ENCODE results near the gene PSMA6. TPM values are rescaled to one million over a fixed set of nuclear protein-coding genes. Genes with fewer than 3 reads are reported as not detected.
A peak's percentile ranks its signal among the peaks of the same experiment; 100 is the strongest.

The PSMA6 gene
- 100 to 1,000 TPM in 1 of 5 donors, 10 to 100 TPM in 4; 93.6 to 109 (median 96.9) TPM for total RNA-seq
- total RNA-seq (2013) = 129 TPM
- total RNA-seq = 10.2 to 25.5 (median 15.5) reads per million in 29 experiments

DNA sequence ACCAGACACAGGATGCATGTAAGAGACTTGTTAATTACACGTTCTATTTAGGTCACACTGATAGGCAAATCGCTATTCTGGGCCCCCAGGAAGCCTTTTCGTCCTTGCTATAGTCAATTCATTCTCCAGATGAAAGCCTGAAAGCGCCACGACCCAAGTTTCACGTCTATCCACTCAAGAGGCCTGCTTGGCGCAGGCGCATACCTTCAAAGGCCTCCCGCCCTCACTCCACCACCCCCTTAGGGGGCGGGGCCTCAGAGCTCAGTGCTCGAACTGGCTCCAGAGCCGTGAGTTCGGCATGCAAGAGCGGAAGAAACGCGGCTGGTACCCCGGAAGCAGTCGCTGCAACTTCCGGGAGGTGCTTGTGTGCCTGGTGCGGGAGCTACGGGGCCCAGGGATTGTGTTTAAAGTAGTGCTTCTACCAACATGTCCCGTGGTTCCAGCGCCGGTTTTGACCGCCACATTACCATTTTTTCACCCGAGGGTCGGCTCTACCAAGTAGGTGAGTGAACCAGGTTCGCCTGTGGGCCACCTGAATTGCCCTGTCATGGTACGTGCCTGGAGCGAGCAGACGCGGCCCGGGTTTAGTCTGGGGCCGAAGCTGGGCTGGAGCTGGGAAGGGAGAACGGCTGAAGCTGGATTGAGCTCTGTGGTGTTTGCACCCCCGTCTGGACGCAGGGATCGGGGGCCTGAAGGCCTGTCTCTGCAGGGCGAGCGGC lies at the start of gene PSMA6:
TSS of gene PSMA6 (plus strand) at position 332 of the 719 bp plus-strand sequence. CDS start at position 427, 95 bp downstream.
- Histone ChIP-seq H3K4me3 (ENCODE audit: control insufficient read depth in 1 of 2, extremely low read depth in 1 of 2, low read length in 1 of 2) (peak within 1 kb of the TSS; percentile 83 to 98), H3K4me1 (ENCODE audit: control insufficient read depth in 1 of 2, extremely low read depth in 1 of 2, insufficient read depth in 2 of 2, low read length in 2 of 2) (peaks cover 26 to 38% of the 10 kb centered on the region in 2 experiments), H3K9me3 (no peaks in the 10 kb centered on the region), H3K27me3 (replicated peaks in 1 of 2; ENCODE audit: control insufficient read depth in 2 of 2, extremely low read depth in 1 of 2, insufficient read depth in 2 of 2, low read length in 1 of 2) (no peaks in the 10 kb centered on the region), H3K36me3 (ENCODE audit: control insufficient read depth in 2 of 2, extremely low read depth in 1 of 2, insufficient read depth in 1 of 2, low read length in 1 of 2) (no peaks in the 10 kb centered on the region), H3K27ac (ENCODE audit: low read length) (peak within 1 kb of the TSS; percentile 88)
- Mint-ChIP-seq H3K36me3 (peaks cover 6% of the 10 kb centered on the region), H3K27me3 (no peaks in the 10 kb centered on the region), H3K27ac (peak within 1 kb of the TSS; percentile 97 to 98), H3K4me1 (peaks cover 44 to 52% (median 52%) of the 10 kb centered on the region in 3 donors), H3K9me3 (no peaks in the 10 kb centered on the region), H3K4me3 (peak within 1 kb of the TSS; percentile 99)
- POLR2A ChIA-PET = interaction anchor here (0.5 to 1.9 kb wide), 25 partner anchors 8 to 754 kb away, joined by 3 to 49 read pairs (median 5); partner anchors contain the start of genes NFKBIA (in 2 of the 2), FAM177A1 (in 1 of the 2) and PPP2R3C (in 1 of the 2)
- peak; percentile 97 to 100 (median 99) for DNase-seq
- ATAC-seq (replicated peaks in 1 of 4) = peak; percentile 94 to 98 (median 96)
- CTCF ChIA-PET = interaction anchor here (0.6 to 2.5 kb wide), 15 partner anchors 9 to 400 kb away, joined by 3 to 37 read pairs (median 5); partner anchors contain the start of gene NFKBIA (in 1 of the 2)
- WGBS (ENCODE audit: insufficient coverage) = under 1% methylated on average over 38 of the region's 40 CpGs

DNA sequence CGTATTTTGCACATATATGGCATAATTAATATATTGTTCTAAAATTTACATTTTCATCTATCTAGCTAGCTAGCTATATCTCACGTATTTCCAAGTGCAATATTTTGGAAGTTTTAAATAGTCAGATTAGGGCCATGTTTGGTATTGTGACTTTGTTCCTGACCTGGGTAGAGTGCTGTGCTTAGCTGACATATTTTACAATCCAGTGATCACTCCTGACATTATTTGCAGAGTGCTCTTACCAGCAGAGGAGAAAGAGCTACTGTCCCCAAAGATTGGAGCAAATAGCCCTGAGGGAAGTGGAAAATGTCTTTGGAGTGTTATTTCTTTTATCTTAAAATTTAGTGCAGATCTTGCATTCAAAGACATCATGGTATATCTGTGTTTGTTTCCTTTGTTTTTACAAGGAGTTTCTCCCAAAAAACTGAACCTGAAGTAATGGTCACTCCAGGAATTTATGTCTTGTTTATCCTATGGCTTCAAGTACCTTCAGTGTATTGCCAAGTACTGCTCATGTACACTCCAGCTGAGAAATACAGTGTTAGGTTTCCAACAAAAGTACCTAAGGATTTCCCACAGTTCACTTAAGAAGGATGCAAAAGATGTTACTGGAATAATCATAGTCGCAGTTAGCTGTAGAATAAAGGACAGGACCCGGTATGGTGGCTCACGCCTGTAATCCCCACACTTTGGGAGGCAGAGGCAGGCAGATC lies 49.4 kb upstream of the PSMA6 start:
- ATAC-seq (replicated peaks in 1 of 4) (no peak), DNase-seq (no peak)
- Histone ChIP-seq H3K27me3 (replicated peaks in 1 of 2; ENCODE audit: control insufficient read depth in 2 of 2, extremely low read depth in 1 of 2, insufficient read depth in 2 of 2, low read length in 1 of 2) (no peaks in the 10 kb centered on the region), H3K4me3 (ENCODE audit: control insufficient read depth in 1 of 2, extremely low read depth in 1 of 2, low read length in 1 of 2) (no peak overlapping the region), H3K9me3 (no peaks in the 10 kb centered on the region), H3K27ac (ENCODE audit: low read length) (no peak overlapping the region), H3K36me3 (ENCODE audit: control insufficient read depth in 2 of 2, extremely low read depth in 1 of 2, insufficient read depth in 1 of 2, low read length in 1 of 2) (peaks cover 0 to 4% of the 10 kb centered on the region in 2 donors), H3K4me1 (ENCODE audit: control insufficient read depth in 1 of 2, extremely low read depth in 1 of 2, insufficient read depth in 2 of 2, low read length in 2 of 2) (no peaks in the 10 kb centered on the region)
- Mint-ChIP-seq H3K9me3 (no peaks in the 10 kb centered on the region), H3K4me1 (peaks cover 11 to 19% (median 18%) of the 10 kb centered on the region in 3 donors), H3K4me3 (no peak overlapping the region), H3K27ac (no peak overlapping the region), H3K27me3 (no peaks in the 10 kb centered on the region), H3K36me3 (peaks cover 19% of the 10 kb centered on the region)
- CTCF ChIA-PET = interaction anchor here in 1 of 2 donors (0.6 to 0.8 kb wide), 2 partner anchors 12 to 522 kb away, joined by 3 read pairs; no protein-coding TSS in a partner anchor
- no CpG with 5 or more reads among the region's 5 CpGs for WGBS (ENCODE audit: insufficient coverage)
- POLR2A ChIA-PET = interaction anchor here in 1 of 2 donors (0.6 to 1.2 kb wide), 2 partner anchors 16 to 30 kb away, joined by 3 read pairs; no protein-coding TSS in a partner anchor

DNA sequence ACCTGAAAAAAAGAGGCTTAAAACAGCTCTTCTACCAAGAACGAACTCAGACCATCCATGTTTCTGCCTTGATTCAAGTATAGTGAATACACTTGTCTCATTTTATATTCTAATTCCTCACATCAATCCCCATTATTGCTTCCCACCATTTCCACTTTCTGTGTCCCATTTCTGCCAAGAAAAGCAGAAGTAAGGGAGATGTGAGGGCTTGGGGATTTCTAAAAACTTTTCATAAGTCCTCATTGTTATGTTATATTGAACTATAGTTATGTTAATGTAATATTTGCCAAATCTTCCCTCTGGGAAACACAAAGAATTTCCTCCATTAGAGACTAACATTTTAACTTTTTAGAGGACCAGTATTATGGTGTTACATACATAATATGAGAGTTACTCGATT lies 48.2 kb upstream of the PSMA6 start:
- POLR2A ChIA-PET = no interaction called here

DNA sequence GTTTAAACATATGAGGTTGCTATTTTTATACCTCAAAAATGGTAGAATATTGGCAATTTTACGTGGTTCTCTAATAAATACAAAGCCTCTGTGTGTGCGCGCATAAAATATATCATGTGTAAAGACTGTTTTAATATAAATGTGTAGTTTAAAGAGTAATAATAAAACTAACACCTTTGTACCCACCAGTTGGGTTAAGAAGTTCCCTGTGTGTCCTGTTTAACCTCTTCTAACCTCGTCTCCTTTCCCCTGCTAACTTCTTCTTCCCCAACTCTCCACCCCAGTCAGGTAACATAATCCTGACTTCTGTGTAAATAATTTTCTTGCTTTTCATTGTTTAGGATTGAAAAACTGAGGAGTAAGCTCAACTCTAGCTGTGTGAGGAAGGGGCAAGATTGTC lies 47.6 kb upstream of the PSMA6 start:
- H3K4me1 Mint-ChIP-seq = peaks cover 10 to 18% (median 17%) of the 10 kb centered on the region in 3 donors
- POLR2A ChIA-PET = interaction anchor here in 1 of 2 donors (0.5 kb wide), 1 partner anchor 51 kb away, joined by 3 read pairs; no protein-coding TSS in a partner anchor
- Histone ChIP-seq H3K27ac (ENCODE audit: low read length) (no peak overlapping the region), H3K9me3 (no peaks in the 10 kb centered on the region), H3K36me3 (ENCODE audit: control insufficient read depth in 2 of 2, extremely low read depth in 1 of 2, insufficient read depth in 1 of 2, low read length in 1 of 2) (peaks cover 0 to 4% of the 10 kb centered on the region in 2 donors), H3K4me3 (ENCODE audit: control insufficient read depth in 1 of 2, extremely low read depth in 1 of 2, low read length in 1 of 2) (no peak overlapping the region), H3K27me3 (replicated peaks in 1 of 2; ENCODE audit: control insufficient read depth in 2 of 2, extremely low read depth in 1 of 2, insufficient read depth in 2 of 2, low read length in 1 of 2) (no peaks in the 10 kb centered on the region), H3K4me1 (ENCODE audit: control insufficient read depth in 1 of 2, extremely low read depth in 1 of 2, insufficient read depth in 2 of 2, low read length in 2 of 2) (no peaks in the 10 kb centered on the region)
- no CpG with 5 or more reads among the region's 4 CpGs for WGBS (ENCODE audit: insufficient coverage)
- DNase-seq (no peak), ATAC-seq (replicated peaks in 1 of 4) (no peak)
- H3K27ac Mint-ChIP-seq = no peak overlapping the region
- peaks cover 20% of the 10 kb centered on the region for H3K36me3 Mint-ChIP-seq
- CTCF ChIA-PET = interaction anchor here (0.6 to 1.0 kb wide), 2 partner anchors 15 to 93 kb away, joined by 3 to 4 read pairs; no protein-coding TSS in a partner anchor
- no peaks in the 10 kb centered on the region for H3K9me3 Mint-ChIP-seq
- H3K4me3 Mint-ChIP-seq = no peak overlapping the region
- H3K27me3 Mint-ChIP-seq = no peaks in the 10 kb centered on the region

More for the DNA sequence above, 48.2 kb upstream of the PSMA6 start:
- Histone ChIP-seq H3K9me3 (no peaks in the 10 kb centered on the region), H3K27ac (ENCODE audit: low read length) (no peak overlapping the region), H3K4me1 (ENCODE audit: control insufficient read depth in 1 of 2, extremely low read depth in 1 of 2, insufficient read depth in 2 of 2, low read length in 2 of 2) (no peaks in the 10 kb centered on the region), H3K27me3 (replicated peaks in 1 of 2; ENCODE audit: control insufficient read depth in 2 of 2, extremely low read depth in 1 of 2, insufficient read depth in 2 of 2, low read length in 1 of 2) (no peaks in the 10 kb centered on the region), H3K4me3 (ENCODE audit: control insufficient read depth in 1 of 2, extremely low read depth in 1 of 2, low read length in 1 of 2) (no peak overlapping the region), H3K36me3 (ENCODE audit: control insufficient read depth in 2 of 2, extremely low read depth in 1 of 2, insufficient read depth in 1 of 2, low read length in 1 of 2) (peaks cover 0 to 4% of the 10 kb centered on the region in 2 donors)
- Mint-ChIP-seq H3K36me3 (peaks cover 21% of the 10 kb centered on the region), H3K27me3 (no peaks in the 10 kb centered on the region), H3K4me1 (peaks cover 11 to 19% (median 18%) of the 10 kb centered on the region in 3 donors), H3K27ac (no peak overlapping the region), H3K9me3 (no peaks in the 10 kb centered on the region), H3K4me3 (no peak overlapping the region)
- CTCF ChIA-PET = no interaction called here
- DNase-seq (no peak), ATAC-seq (replicated peaks in 1 of 4) (no peak)
- no CpG with 5 or more reads among the region's 2 CpGs for WGBS (ENCODE audit: insufficient coverage)

DNA sequence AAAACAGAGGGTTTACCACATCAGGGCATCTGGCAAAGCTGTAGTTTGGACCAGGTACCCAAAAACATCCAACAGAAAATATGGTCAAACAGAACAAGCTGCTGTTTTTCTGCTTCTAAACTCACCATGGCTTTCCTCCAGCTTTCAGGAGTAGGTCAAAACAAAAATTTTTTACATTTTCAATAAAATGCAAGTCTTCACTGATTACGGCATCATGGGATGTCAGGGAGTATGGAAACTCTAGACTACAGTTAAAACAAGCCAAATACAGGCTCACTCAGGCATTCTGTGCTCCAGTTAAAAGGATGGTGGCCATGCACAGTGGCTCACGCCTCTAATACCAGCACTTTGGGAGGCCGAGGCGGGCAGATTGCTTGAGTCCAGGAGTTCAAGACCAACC lies 47.1 kb upstream of the PSMA6 start:
- Mint-ChIP-seq H3K9me3 (no peaks in the 10 kb centered on the region), H3K27ac (no peak overlapping the region), H3K36me3 (peaks cover 20% of the 10 kb centered on the region), H3K4me3 (no peak overlapping the region), H3K27me3 (no peaks in the 10 kb centered on the region), H3K4me1 (peaks cover 10 to 18% (median 16%) of the 10 kb centered on the region in 3 donors)
- ChIA-PET POLR2A (interaction anchor here in 1 of 2 donors (0.5 kb wide), 1 partner anchor 50 kb away, joined by 3 read pairs; no protein-coding TSS in a partner anchor), CTCF (interaction anchor here (0.6 to 1.0 kb wide), 3 partner anchors 15 to 92 kb away, joined by 3 to 7 read pairs (median 4); no protein-coding TSS in a partner anchor)
- no peaks in the 10 kb centered on the region for H3K27me3 ChIP-seq (replicated peaks in 1 of 2; ENCODE audit: control insufficient read depth in 2 of 2, extremely low read depth in 1 of 2, insufficient read depth in 2 of 2, low read length in 1 of 2)
- DNase-seq = no peak
- WGBS (ENCODE audit: insufficient coverage) = no CpG with 5 or more reads among the region's 4 CpGs
- H3K4me3 ChIP-seq (ENCODE audit: control insufficient read depth in 1 of 2, extremely low read depth in 1 of 2, low read length in 1 of 2) = no peak overlapping the region
- ATAC-seq (replicated peaks in 1 of 4) = no peak
- peaks cover 0 to 4% of the 10 kb centered on the region in 2 donors for H3K36me3 ChIP-seq (ENCODE audit: control insufficient read depth in 2 of 2, extremely low read depth in 1 of 2, insufficient read depth in 1 of 2, low read length in 1 of 2)
- no peak overlapping the region for H3K27ac ChIP-seq (ENCODE audit: low read length)
- H3K9me3 ChIP-seq = no peaks in the 10 kb centered on the region
- no peaks in the 10 kb centered on the region for H3K4me1 ChIP-seq (ENCODE audit: control insufficient read depth in 1 of 2, extremely low read depth in 1 of 2, insufficient read depth in 2 of 2, low read length in 2 of 2)

All from T-cell (primary cell).